ENCODE data around the gene TNNT1.
A peak's percentile ranks its signal among the peaks of the same experiment; 100 is the strongest.
"Not testable (repeated sequence)": the region's sequence is repeated elsewhere in the genome, so short reads cannot be mapped to it uniquely, and the experiment has no call there.

Gene TNNT1

DNA sequence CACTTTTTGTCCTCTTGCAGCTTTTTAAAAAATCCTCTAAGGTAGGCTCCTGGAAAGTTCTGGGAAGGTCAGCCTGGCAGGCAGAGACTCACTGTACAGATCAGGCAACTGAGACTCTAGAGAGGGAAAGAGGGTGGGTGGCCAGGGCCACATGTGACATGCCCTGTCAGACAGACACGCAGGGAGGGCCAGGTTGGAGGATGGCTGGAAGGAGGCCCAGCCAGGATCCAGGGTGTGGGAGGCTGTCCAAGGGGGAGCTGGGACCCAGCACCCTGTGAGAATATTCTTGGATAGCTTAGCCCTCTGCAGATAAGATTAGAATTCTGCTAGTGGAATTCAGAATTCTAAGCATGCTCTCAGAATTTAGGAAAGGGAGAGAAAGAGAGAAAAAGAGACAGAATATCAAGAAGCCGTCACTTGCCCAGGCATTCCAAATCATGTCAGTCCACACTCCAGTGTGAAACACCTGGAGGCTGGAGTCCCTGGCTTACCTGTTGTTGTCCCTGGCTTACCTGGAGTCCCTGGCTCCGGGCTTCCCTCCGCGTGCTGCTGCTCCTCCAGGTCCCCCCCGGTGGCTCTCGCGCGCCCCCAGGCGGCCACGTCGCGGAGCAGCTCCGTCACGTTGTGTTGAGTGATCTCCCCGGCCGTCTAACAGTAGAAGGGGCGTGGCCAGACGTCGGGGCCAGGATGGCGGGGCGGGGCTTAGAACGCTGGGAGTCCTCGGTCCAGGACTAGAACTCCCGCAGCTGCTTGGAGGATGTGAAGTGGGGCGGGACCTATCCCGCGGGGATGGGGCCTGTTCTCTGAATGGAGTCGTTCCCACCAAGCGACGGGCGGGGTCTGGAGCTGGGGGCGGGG is 11.4 kb upstream of the TNNT1 start:
- Mint-ChIP-seq H3K4me1 (peaks cover 9% of the 10 kb centered on the region), H3K4me3 (no peak overlapping the region), H3K9me3 (peaks cover 2% of the 10 kb centered on the region), H3K36me3 (no peaks in the 10 kb centered on the region), H3K27ac (no peak overlapping the region), H3K27me3 (peaks cover 89% of the 10 kb centered on the region)
- peak; percentile 92 for DNase-seq
- CTCF ChIA-PET, result interaction anchor here (0.7 to 3.1 kb wide), 11 partner anchors 9 to 279 kb away, joined by 3 to 18 read pairs (median 4); partner anchors contain the start of gene PPP6R1

DNA sequence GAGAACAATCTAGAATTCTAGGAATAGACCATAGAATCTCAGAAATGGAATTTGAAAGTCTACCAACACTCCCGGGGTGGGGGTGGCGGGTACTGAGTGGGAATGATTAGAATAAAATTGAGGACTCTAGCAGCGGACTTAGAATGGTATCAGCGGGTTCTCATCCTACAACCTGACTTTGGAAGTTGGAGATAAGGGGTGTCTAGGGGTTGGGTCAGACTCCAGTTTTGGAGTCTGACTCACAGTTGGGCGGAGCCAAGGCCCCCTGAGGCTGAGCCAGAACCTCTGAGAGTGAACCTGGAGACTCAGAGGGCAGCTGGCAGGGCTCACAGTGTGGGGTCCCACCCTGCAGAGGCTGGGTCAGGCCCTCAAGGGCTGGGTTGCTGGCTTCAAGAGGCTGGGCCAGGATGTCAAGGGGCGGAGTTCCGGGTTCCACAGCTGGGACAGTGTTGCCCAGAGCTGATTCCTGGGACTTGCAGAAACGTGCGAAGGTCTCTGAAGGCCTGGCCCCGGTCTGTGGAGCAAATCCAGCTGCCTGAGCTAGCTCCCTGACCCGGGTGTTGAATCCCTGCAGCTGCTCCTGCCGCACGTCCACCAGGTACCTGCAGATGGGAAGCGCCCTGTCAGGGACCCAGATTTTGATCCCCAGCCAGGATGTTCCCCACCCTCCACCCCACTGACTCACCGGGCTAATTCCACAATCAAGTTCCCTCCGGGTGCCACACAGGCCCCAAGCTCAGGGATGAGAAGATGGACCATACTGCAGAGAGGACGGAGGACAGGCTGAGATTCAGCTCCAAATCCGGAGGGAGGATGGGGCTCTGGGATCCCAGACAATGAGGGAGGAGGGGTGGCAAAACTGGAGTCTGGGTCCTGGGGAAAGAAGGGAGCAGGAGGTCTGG is 10.1 kb upstream of the TNNT1 start:
- CTCF ChIA-PET, result interaction anchor here (0.6 to 3.1 kb wide), 10 partner anchors 8 to 278 kb away, joined by 3 to 18 read pairs (median 6); no protein-coding TSS in a partner anchor
- no peaks in the 10 kb centered on the region for H3K36me3 Mint-ChIP-seq
- peaks cover 77% of the 10 kb centered on the region for H3K27me3 Mint-ChIP-seq
- peaks cover 15% of the 10 kb centered on the region for H3K4me1 Mint-ChIP-seq
- no peak overlapping the region for H3K27ac Mint-ChIP-seq
- H3K4me3 Mint-ChIP-seq, result no peak overlapping the region
- DNase-seq, result no peak
- peaks cover 3% of the 10 kb centered on the region for H3K9me3 Mint-ChIP-seq

DNA sequence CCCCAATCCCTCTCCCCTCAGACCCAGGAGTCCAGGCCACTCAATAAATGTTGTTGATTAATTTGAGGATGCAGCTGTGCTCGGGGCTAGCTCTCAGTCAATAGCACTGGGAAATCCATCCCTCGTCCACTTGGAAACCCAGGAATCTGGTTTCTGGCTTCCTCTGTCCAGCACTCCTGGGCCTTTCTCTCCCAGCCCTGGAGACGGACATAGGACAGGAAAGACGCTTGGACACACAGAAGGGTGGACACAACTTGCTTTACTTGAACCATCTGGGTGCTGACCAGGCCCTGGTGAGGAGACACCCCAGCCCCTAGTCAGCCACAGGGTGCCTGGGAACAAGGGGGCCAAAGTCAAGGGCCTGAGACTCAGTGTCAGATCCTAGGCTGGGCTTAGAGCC is 9.4 kb upstream of the TNNT1 start:
- Mint-ChIP-seq H3K27me3 (peaks cover 75% of the 10 kb centered on the region), H3K4me1 (peaks cover 21% of the 10 kb centered on the region), H3K9me3 (peaks cover 6% of the 10 kb centered on the region), H3K27ac (no peak overlapping the region), H3K36me3 (peaks cover 2% of the 10 kb centered on the region), H3K4me3 (no peak overlapping the region)
- CTCF ChIA-PET, result interaction anchor here (2.6 to 3.1 kb wide), 3 partner anchors 11 to 18 kb away, joined by 13 to 18 read pairs (median 16); no protein-coding TSS in a partner anchor
- DNase-seq, result no peak

DNA sequence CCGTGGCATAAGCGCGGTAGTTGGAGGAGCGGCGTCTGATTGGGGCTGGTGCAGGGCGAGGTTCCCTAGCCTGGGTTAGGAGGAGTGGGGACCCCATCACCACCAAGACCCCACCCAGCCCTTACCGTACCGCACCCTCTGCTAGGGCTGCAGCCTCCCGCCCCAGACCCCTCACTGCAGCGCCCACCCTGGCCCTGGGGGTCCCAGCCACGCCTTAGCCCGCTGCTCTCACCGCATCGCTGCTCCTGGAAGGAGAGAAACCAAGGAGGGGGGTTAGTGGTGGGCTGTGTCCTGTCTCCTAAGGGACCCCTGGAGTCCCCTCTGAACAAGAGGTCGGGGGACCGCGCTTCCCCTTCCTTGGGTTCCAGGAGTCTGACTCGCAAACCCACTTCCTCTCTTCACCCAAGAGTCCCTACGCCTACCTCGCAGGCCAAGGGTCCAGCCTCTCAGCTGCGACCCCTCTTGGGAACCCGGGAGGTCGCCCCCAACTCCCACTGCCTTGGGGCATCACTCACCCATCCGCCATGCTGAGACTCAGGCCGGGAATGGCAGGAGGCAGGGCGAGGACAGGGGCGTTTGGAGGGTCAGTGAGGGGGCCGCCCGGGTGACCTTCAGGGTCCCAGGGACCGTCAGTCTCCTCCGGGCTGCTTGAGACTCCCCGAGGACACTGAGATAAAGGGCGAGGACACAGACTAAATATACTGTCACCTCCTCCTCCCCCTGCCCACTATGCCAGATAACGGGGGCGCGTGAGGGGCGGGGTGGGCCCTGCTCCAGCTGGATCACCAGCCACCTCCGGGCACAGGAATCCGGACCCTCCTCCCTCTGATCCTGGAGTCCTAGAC is 8.3 kb upstream of the TNNT1 start, which contains the start of gene TNNI3:
Gene TNNI3, minus strand, starts transcription at position 669 of the 845 bp plus-strand sequence. Its CDS starts 143 bp downstream, at position 526.
- H3K27ac Mint-ChIP-seq, result no peak within 1 kb of the TSS
- no peak for DNase-seq
- peaks cover 7% of the 10 kb centered on the region for H3K9me3 Mint-ChIP-seq
- H3K4me1 Mint-ChIP-seq, result peaks cover 24% of the 10 kb centered on the region
- peaks cover 70% of the 10 kb centered on the region for H3K27me3 Mint-ChIP-seq
- CTCF ChIA-PET, result no interaction called here
- H3K4me3 Mint-ChIP-seq, result no peak within 1 kb of the TSS
- H3K36me3 Mint-ChIP-seq, result peaks cover 2% of the 10 kb centered on the region

DNA sequence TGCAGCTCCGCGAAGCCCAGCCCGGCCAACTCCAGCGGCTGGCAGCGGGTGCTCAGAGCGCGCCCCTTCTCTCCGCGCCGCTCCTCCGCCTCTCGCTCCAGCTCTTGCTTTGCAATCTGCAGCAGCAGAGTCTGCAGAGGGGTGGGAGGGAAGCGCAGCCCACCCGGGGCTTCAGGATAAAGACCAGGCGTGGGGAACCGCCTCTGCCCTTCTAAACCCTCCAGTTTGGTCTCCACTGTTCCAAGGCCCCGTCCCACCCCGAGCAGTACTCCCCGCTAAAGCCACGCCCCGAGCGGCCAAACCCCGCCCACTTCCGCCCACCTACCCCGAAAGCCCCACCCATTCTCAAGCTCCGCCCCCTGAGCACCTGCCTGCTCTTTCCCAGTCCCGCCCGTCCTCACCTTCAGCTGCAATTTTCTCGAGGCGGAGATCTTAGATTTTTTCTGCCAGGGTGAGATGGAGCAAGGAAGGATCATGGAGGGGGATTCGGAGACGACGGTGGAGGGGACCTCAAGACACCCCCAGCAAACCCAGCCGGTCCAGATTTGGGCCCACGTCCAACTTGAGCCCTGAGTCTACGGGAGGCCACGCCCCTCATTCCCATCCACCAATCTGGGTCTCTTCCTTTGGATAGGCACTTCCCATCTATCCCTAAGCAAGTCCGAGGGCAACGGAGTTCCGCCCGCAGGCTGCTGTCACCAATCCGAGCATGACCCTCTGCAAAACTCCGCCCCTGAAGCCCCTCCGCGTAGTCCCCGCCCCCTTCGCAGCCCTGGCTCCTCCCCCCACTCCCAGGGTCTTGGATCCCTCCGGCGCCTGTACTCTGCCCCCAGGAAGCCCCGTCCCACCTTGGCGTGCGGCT is 7.4 kb upstream of the TNNT1 start:
- CTCF ChIA-PET, result interaction anchor here (1.0 kb wide), 1 partner anchor 15 kb away, joined by 5 read pairs; no protein-coding TSS in a partner anchor
- Mint-ChIP-seq H3K27ac (no peak overlapping the region), H3K4me3 (no peak overlapping the region), H3K36me3 (peaks cover 2% of the 10 kb centered on the region), H3K9me3 (peaks cover 16% of the 10 kb centered on the region), H3K27me3 (peaks cover 66% of the 10 kb centered on the region), H3K4me1 (peaks cover 30% of the 10 kb centered on the region)
- peak; percentile 58 for DNase-seq

DNA sequence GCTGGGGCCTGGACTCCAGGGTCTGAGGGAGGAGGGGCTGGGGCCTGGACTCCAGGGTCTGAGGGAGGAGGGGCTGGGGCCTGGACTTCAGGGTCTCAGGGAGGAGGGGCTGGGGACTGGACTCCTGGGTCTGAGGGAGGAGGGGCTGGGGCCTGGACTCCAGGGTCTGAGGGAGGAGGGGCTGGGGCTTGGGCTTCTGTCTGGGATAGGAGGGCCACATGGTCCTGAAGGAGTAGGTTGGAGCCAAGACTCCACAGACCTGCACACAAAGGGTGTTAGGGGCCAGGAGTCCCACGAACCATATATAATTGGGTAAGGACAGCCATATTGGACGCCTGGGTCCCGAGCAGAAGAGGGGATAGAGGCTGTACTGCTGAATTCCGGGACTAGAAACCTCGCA is 6.8 kb upstream of the TNNT1 start:
- CTCF ChIA-PET, result interaction anchor here (1.0 kb wide), 1 partner anchor 15 kb away, joined by 5 read pairs; no protein-coding TSS in a partner anchor
- peaks cover 63% of the 10 kb centered on the region for H3K27me3 Mint-ChIP-seq
- not testable (repeated sequence) for H3K4me3 Mint-ChIP-seq

DNA sequence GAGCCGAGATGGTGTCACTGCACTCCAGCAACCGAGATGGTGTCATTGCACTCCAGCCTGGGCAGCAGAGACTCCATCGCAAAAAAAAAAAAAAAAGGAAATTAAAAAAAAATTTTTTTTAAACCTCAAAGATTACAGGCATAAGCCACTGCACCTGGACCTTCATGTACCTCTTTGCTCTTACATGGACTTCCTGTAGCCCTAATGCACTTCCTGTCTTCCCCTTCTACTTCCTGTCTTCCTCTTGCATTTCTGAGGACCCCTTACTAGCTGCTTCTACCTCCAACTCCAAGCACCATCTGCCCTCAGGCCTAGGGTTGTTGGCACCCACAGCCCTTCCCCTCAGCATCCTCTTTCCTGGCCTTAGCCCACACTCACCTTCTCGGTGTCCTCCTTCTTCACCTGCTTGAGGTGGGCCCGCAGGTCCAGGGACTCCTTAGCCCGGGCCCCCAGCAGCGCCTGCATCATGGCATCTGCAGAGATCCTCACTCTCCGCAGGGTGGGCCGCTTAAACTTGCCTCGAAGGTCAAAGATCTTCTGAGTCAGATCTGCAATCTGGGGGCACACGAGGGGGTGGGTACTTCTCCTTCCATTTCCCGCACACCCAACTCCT is 4.8 kb upstream of the TNNT1 start:
- H3K9me3 Mint-ChIP-seq, result peaks cover 16% of the 10 kb centered on the region
- no peak overlapping the region for H3K4me3 Mint-ChIP-seq
- peaks cover 61% of the 10 kb centered on the region for H3K27me3 Mint-ChIP-seq

More for the DNA sequence above, 6.8 kb upstream of the TNNT1 start:
- H3K27ac Mint-ChIP-seq, DNase-seq, H3K36me3 Mint-ChIP-seq: not testable (repeated sequence)
- H3K4me1 Mint-ChIP-seq, result peaks cover 30% of the 10 kb centered on the region
- H3K9me3 Mint-ChIP-seq, result peaks cover 18% of the 10 kb centered on the region

DNA sequence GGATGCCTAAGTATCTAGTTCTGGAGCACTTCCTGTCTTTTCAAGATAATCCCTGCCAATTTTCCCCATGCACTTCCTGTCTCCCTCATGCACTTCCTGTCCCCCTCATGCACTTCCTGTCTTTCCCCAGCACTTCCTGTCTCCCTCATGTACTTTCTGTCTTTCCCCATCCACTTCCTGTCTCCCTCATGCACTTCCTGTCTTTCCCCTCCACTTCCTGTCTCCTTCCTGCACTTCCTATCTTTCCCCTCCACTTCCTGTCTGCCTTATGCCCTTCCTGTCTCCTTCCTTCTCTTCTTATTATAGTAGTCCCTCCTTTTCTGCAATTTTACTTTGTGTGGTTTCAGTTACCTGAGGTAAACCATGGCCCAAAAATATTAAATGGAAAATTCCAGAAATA is 3.0 kb upstream of the TNNT1 start:
- Mint-ChIP-seq H3K27me3 (peaks cover 61% of the 10 kb centered on the region), H3K4me3 (no peak overlapping the region)

More for the DNA sequence above, 4.8 kb upstream of the TNNT1 start:
- CTCF ChIA-PET, result no interaction called here
- DNase-seq, result no peak
- Mint-ChIP-seq H3K4me1 (peaks cover 25% of the 10 kb centered on the region), H3K27ac (no peak overlapping the region), H3K36me3 (peaks cover 2% of the 10 kb centered on the region)

DNA sequence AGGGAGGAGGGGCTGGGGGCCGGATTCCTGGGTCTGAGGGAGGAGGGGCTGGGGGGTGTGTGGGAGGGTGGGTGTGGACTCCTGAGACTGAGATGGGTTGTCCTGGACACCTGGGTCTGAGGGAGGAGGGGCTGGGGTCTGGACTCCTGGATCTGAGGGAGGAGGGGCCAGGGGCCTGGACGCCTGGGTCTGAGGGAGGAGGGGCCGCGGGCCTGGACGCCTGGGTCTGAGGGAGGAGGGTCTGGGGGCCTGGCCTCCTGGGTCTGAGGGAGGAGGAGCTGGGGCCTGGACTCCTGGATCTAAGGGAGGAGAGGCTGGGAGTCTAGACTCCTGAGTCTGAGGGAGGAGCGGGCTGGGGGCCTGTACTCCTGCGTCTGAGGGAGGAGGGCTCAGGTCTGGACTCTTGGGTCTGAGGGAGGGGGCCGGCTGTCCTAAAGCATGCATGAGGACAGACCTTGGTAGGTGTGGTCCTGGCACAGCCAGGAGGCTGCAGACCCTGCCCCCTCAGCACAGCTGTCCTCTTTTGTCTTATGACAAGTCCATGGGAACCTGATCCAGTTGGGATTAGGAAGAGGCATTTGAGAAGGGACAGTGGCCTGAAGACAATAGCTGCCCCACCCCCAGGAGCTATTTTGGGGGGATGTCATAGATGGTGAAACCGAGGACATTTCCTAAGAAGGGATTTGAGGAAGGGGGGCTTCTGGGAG is 1.3 kb downstream of the TNNT1 start:
- Mint-ChIP-seq H3K4me1 (peaks cover 12% of the 10 kb centered on the region), H3K9me3 (peaks cover 12% of the 10 kb centered on the region), H3K36me3 (no peaks in the 10 kb centered on the region), H3K27me3 (peaks cover 86% of the 10 kb centered on the region), H3K27ac (no peak overlapping the region), H3K4me3 (no peak overlapping the region)
- CTCF ChIA-PET, result interaction anchor here (2.5 kb wide), 1 partner anchor 12 kb away, joined by 16 read pairs; no protein-coding TSS in a partner anchor
- no peak for DNase-seq

More for the DNA sequence above, 3.0 kb upstream of the TNNT1 start:
- CTCF ChIA-PET, result interaction anchor here (1.4 kb wide), 1 partner anchor 268 kb away, joined by 3 read pairs; no protein-coding TSS in a partner anchor
- Mint-ChIP-seq H3K27ac (peak overlapping the region; percentile 86), H3K4me1 (peaks cover 25% of the 10 kb centered on the region), H3K36me3 (peaks cover 2% of the 10 kb centered on the region), H3K9me3 (peaks cover 16% of the 10 kb centered on the region)
- no peak for DNase-seq

DNA sequence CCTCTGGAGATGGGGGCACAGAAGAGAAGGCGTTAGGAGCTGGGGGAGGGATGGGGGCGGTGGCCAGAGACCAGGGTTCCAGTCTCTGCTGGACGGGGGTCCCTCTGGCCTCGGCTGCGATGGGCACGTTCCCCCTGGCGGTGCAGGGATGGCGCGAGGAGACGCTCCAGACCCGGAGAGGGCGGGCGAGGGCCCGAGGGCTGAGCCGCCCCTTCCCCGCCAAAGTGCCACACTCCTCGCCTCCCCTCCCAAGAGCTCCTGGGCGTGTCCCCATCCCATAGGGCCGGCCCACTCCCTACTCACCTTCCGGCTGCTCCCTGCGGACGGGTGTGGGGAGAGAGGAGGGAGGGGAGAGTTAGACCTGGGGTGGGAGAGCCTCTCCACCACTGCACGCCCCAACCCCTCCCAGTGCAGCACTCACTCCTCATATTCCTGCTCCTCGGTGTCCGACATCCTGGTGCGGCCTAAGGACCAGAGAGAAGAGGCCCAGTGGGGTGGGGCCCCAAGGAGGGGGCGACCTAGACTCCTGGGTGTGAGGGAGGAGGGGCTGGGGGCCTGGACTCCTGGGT is 2.2 kb downstream of the TNNT1 start:
- no peaks in the 10 kb centered on the region for H3K36me3 Mint-ChIP-seq
- H3K27ac Mint-ChIP-seq, result no peak overlapping the region
- CTCF ChIA-PET, result interaction anchor here (2.5 kb wide), 1 partner anchor 13 kb away, joined by 16 read pairs; no protein-coding TSS in a partner anchor
- H3K4me3 Mint-ChIP-seq, result no peak overlapping the region
- peaks cover 6% of the 10 kb centered on the region for H3K9me3 Mint-ChIP-seq
- DNase-seq, result no peak
- peaks cover 8% of the 10 kb centered on the region for H3K4me1 Mint-ChIP-seq
- H3K27me3 Mint-ChIP-seq, result peaks cover 93% of the 10 kb centered on the region

DNA sequence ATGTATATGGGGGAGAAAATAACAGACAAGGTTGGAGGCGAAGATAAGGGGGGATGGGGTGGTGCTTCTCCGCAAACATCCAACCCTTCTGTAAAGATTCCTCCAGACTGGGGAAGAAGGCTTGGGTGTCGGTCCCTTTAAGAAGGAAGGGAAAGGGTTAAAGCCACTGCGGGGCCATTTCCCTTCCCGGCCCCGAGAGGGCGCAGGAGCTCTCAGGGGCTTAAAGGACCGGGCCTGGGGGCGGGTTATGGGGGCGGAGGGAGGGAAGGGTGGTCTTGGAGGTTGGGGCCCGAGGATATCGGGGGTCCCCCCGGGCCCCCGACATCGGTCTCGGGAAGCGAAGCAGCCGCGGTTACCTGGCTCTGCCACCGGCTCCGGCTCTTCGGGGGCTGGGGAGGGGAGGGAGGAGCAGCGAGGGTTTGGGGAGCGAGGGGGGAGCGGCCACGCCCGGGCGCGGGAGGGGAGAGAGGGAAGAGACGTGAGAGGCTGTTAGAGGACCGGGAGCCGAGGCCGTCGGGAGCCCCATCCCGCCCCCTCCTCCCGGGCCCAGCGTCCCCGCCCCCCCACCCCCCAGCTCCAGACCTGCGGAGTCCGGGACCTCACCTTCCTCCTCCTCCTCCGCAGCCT is 2.8 kb downstream of the TNNT1 start:
- no peak overlapping the region for H3K27ac Mint-ChIP-seq
- no peaks in the 10 kb centered on the region for H3K36me3 Mint-ChIP-seq
- peak; percentile 43 for DNase-seq
- no peak overlapping the region for H3K4me3 Mint-ChIP-seq
- no peaks in the 10 kb centered on the region for H3K9me3 Mint-ChIP-seq
- CTCF ChIA-PET, result interaction anchor here (2.5 kb wide), 1 partner anchor 14 kb away, joined by 16 read pairs; no protein-coding TSS in a partner anchor
- peaks cover 93% of the 10 kb centered on the region for H3K27me3 Mint-ChIP-seq
- H3K4me1 Mint-ChIP-seq, result peaks cover 9% of the 10 kb centered on the region

All from activated naive CD4-positive, alpha-beta T cell treated with anti-CD3 and anti-CD28 coated beads, Interleukin-2, amount 10 ng/mL, durations not matched to agents 7 days and 5 days (primary cell).